ENCODE data around the gene LCN6.

LCN6 gene

DNA sequence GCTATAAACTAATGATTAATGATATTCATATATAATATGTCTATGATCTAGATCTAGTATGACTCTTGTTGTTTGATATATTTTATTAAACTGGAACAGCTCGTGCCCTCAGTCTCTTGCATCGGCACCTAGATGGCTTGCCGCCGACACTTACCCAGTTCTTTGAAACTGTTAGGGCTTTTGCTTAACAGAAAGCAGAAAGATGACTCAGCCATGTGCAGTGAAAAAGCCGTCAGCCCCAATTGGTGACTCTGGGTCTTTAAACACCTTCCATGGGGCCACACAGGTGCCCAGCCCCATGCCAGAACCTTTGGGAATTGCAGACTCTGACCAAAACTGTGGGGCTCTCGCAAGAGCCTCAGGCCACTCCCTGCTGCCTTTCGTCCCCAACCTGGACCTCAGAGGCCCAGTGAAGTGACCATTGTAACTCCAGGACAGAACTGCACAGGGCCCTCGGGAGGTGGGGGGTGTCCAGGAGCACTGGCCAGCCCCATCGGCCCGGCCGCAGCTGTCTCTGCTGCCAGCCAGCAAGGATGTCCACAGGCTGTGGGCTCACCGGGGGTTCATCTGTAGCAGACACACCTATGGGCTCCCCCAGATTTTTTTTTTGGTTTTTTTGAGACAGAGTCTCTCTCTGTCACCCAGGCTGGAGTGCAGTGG lies 13.4 kb downstream of the LCN6 start:
- Histone ChIP-seq H3K79me2 (ENCODE audit: insufficient read depth, low read length) (peaks cover 2% of the 10 kb centered on the region; the same call in 1 of the 2 replicates), H3K9ac (ENCODE audit: low read length) (no peak overlapping the region), H3K9me3 (ENCODE audit: insufficient read depth, low read length) (no peaks in the 10 kb centered on the region), H3F3A (ENCODE audit: insufficient read depth) (no peaks in the 10 kb centered on the region), H3K36me3 (ENCODE audit: low read length) (no peaks in the 10 kb centered on the region), H3K27me3 (ENCODE audit: low read length) (no peaks in the 10 kb centered on the region), H3K27ac (ENCODE audit: low read depth, low read length) (no peak overlapping the region), H2AFZ (ENCODE audit: low read depth, low read length, severe bottlenecking) (no peak overlapping the region), H3K9me2 (replicated peaks; ENCODE audit: insufficient read depth, low read length) (no peaks in the 10 kb centered on the region), H3K4me2 (ENCODE audit: low read depth, low read length, poor library complexity, severe bottlenecking) (no peak overlapping the region), H3K4me3 (ENCODE audit: insufficient read depth, low read length, poor library complexity, severe bottlenecking) (no peak overlapping the region), H4K20me1 (ENCODE audit: low read depth, low read length) (no peaks in the 10 kb centered on the region)
- TF ChIP-seq EZH2phosphoT487 (conservative IDR thresholded peaks at IDR 0.05; ENCODE audit: low read length), result no peak
- TF ChIP-seq, protein P1, sequence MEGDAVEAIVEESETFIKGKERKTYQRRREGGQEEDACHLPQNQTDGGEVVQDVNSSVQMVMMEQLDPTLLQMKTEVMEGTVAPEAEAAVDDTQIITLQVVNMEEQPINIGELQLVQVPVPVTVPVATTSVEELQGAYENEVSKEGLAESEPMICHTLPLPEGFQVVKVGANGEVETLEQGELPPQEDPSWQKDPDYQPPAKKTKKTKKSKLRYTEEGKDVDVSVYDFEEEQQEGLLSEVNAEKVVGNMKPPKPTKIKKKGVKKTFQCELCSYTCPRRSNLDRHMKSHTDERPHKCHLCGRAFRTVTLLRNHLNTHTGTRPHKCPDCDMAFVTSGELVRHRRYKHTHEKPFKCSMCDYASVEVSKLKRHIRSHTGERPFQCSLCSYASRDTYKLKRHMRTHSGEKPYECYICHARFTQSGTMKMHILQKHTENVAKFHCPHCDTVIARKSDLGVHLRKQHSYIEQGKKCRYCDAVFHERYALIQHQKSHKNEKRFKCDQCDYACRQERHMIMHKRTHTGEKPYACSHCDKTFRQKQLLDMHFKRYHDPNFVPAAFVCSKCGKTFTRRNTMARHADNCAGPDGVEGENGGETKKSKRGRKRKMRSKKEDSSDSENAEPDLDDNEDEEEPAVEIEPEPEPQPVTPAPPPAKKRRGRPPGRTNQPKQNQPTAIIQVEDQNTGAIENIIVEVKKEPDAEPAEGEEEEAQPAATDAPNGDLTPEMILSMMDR (IDR thresholded peaks at IDR 0.05; ENCODE audit: insufficient read depth, low read length, poor library complexity, severe bottlenecking), result no peak

DNA sequence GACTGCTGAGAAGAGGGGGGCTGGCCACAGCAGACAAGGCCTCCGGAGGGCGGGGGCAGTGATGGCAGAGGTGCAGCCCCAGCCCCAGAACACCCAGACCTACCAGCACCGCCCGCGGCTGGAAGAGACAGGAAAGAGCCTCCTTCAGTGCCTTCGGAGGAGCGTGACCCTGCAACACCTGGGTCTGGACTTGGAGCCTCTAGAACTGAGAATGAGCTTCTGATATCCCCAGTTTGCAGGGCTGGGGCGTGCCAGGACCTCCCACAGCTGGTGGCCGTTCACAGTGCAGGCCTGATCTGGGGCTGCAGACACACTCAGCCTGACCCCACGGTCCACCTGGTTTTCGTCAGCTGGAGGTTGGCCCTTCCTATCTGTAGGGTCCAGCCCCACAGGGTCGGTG lies 14.7 kb downstream of the LCN6 start:
- H3K27ac ChIP-seq (ENCODE audit: low read depth, low read length), result no peak overlapping the region
- H3K9me3 ChIP-seq (ENCODE audit: insufficient read depth, low read length), result no peaks in the 10 kb centered on the region
- no peaks in the 10 kb centered on the region for H3K27me3 ChIP-seq (ENCODE audit: low read length)
- no peaks in the 10 kb centered on the region for H3K36me3 ChIP-seq (ENCODE audit: low read length)
- H3K4me3 ChIP-seq (ENCODE audit: insufficient read depth, low read length, poor library complexity, severe bottlenecking), result no peak overlapping the region
- H3K9ac ChIP-seq (ENCODE audit: low read length), result no peak overlapping the region
- H2AFZ ChIP-seq (ENCODE audit: low read depth, low read length, severe bottlenecking), result no peak overlapping the region
- H3K4me2 ChIP-seq (ENCODE audit: low read depth, low read length, poor library complexity, severe bottlenecking), result no peak overlapping the region
- H3K79me2 ChIP-seq (ENCODE audit: insufficient read depth, low read length), result peaks cover 10% of the 10 kb centered on the region; the same call in 1 of the 2 replicates
- TF ChIP-seq, protein P1 (IDR thresholded peaks at IDR 0.05; ENCODE audit: insufficient read depth, low read length, poor library complexity, severe bottlenecking), result no peak
- no peak for TF ChIP-seq EZH2phosphoT487 (conservative IDR thresholded peaks at IDR 0.05; ENCODE audit: low read length)
- no peaks in the 10 kb centered on the region for H3F3A ChIP-seq (ENCODE audit: insufficient read depth)
- no peaks in the 10 kb centered on the region for H4K20me1 ChIP-seq (ENCODE audit: low read depth, low read length)
- no peaks in the 10 kb centered on the region for H3K9me2 ChIP-seq (replicated peaks; ENCODE audit: insufficient read depth, low read length)

DNA sequence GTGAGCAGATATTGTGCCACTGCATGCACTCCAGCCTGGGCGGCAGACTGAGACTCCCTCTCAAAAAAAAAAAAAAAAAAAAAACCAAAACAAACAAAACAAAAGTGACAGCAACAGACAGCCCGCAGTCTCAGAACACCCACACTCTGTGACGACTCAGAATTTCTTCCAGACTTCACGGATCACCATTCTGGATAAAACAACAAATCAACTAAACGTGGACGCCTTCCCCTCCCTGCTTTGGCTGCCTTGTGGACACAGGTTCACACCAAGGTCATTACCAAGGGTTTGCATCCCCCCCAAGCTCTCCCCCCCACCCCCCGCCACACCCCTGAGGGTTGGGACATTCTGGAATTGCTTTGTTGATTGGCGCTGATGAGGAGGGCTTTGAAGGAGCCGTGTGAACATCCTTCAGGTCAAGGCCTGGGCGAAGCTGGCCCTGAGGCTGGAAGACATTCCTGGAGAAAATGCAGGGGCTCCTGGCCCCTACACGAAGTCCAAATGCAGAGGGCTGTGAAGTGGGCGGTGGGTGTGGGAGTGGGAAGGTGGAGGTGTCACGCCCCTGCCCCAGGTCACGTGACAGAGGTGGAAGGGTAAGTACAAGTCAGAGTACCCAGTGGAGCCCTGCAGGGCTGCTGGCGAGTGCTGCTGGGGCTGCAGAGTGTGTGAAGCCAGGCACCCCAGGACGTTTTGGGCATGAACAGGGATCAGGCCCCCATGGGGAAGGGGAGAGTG lies 15.7 kb downstream of the LCN6 start:
- Histone ChIP-seq H3K27me3 (ENCODE audit: low read length) (no peaks in the 10 kb centered on the region), H3K36me3 (ENCODE audit: low read length) (no peaks in the 10 kb centered on the region; the same call in 1 of the 2 replicates), H3K9ac (ENCODE audit: low read length) (no peak overlapping the region), H3K79me2 (ENCODE audit: insufficient read depth, low read length) (peaks cover 13% of the 10 kb centered on the region), H3K4me2 (ENCODE audit: low read depth, low read length, poor library complexity, severe bottlenecking) (no peak overlapping the region), H3K4me3 (ENCODE audit: insufficient read depth, low read length, poor library complexity, severe bottlenecking) (no peak overlapping the region), H3K27ac (ENCODE audit: low read depth, low read length) (no peak overlapping the region), H4K20me1 (ENCODE audit: low read depth, low read length) (no peaks in the 10 kb centered on the region; the same call in 1 of the 2 replicates), H3K9me3 (ENCODE audit: insufficient read depth, low read length) (no peaks in the 10 kb centered on the region), H3F3A (ENCODE audit: insufficient read depth) (peaks cover under 1% of the 10 kb centered on the region; the same call in 1 of the 2 replicates), H2AFZ (ENCODE audit: low read depth, low read length, severe bottlenecking) (no peak overlapping the region), H3K9me2 (replicated peaks; ENCODE audit: insufficient read depth, low read length) (no peaks in the 10 kb centered on the region)
- TF ChIP-seq EZH2phosphoT487 (conservative IDR thresholded peaks at IDR 0.05; ENCODE audit: low read length), result no peak
- TF ChIP-seq, protein P1 (IDR thresholded peaks at IDR 0.05; ENCODE audit: insufficient read depth, low read length, poor library complexity, severe bottlenecking), result no peak

All from SU-DHL-6 (cell line).